Mesenchymal stem cell (in vitro differentiated cells and primary cell): ENCODE data around the gene ZBTB16.

Source experiments
- DNase-seq: peaks from one replicate; pipeline ENCODE4 v3.0.0-alpha.2; 2013
- H2AFZ ChIP-seq: one replicate; pipeline ENCODE4 v1.6.1; 2013; ENCODE audit warnings: low read depth, mild to moderate bottlenecking, control low read depth, inconsistent platforms, low read length, moderate library complexity
- H2AK5ac ChIP-seq: 2 replicates; pipeline ENCODE4 v1.6.1; 2013; ENCODE audit warnings: low read length, moderate library complexity, mild to moderate bottlenecking, inconsistent platforms; ENCODE audit not compliant: severe bottlenecking
- H2BK120ac ChIP-seq: one replicate; pipeline ENCODE4 v1.6.1; 2013; ENCODE audit warnings: low read depth, mild to moderate bottlenecking, inconsistent platforms, low read length, moderate library complexity
- H2BK12ac ChIP-seq, 2 experiments: one replicate each; pipeline ENCODE4 v1.6.1; 2013; ENCODE audit warnings: inconsistent platforms in 2 of 2, low read length in 2 of 2, mild to moderate bottlenecking in 2 of 2, moderate library complexity in 2 of 2, control low read depth in 1 of 2
- H2BK15ac ChIP-seq: one replicate; pipeline ENCODE4 v1.6.1; 2013; ENCODE audit warnings: mild to moderate bottlenecking, low read depth, inconsistent platforms; ENCODE audit not compliant: poor library complexity, severe bottlenecking
- H2BK5ac ChIP-seq: 2 replicates; pipeline ENCODE4 v1.6.1; 2013; ENCODE audit warnings: low read depth, mild to moderate bottlenecking, low read length, control low read depth, inconsistent platforms; ENCODE audit not compliant: poor library complexity, severe bottlenecking
- H3K14ac ChIP-seq, 2 experiments: one replicate each; pipeline ENCODE4 v1.6.1; 2013; ENCODE audit warnings: inconsistent platforms in 2 of 2, low read length in 2 of 2, control low read depth in 1 of 2, mild to moderate bottlenecking in 1 of 2, moderate library complexity in 1 of 2
- H3K18ac ChIP-seq, 2 experiments: one replicate each; pipeline ENCODE4 v1.6.1; 2013; ENCODE audit warnings: inconsistent platforms in 2 of 2, low read length in 2 of 2, control low read depth in 1 of 2, low read depth in 1 of 2, mild to moderate bottlenecking in 1 of 2
- H3K23ac ChIP-seq, 2 experiments: one replicate each; pipeline ENCODE4 v1.6.1; 2013; ENCODE audit warnings: inconsistent platforms in 2 of 2, low read length in 2 of 2, mild to moderate bottlenecking in 2 of 2, moderate library complexity in 2 of 2, control low read depth in 1 of 2
- H3K27ac ChIP-seq: 2 replicates; pipeline ENCODE4 v1.5.1; 2013; ENCODE audit warnings: mild to moderate bottlenecking, moderate library complexity, low read length, control low read depth, inconsistent platforms; ENCODE audit not compliant: poor library complexity, severe bottlenecking
- H3K27me3 ChIP-seq, 2 experiments: 2 replicates each; pipeline versions ENCODE4 v1.6.1 to v1.7.0; 2013; ENCODE audit warnings: low read length in 2 of 2, mild to moderate bottlenecking in 2 of 2, moderate library complexity in 2 of 2, control low read depth in 1 of 2, inconsistent platforms in 1 of 2; ENCODE audit not compliant: control insufficient read depth in 1 of 2, insufficient read depth in 1 of 2
- H3K36me3 ChIP-seq, 2 experiments: 2 replicates each; pipeline versions ENCODE4 v1.6.1 to v1.7.0; 2013; ENCODE audit warnings: low read length in 2 of 2, control low read depth in 1 of 2, inconsistent platforms in 1 of 2, low read depth in 1 of 2, mild to moderate bottlenecking in 1 of 2; ENCODE audit not compliant: insufficient read depth in 2 of 2, control insufficient read depth in 1 of 2
- H3K4ac ChIP-seq, 2 experiments: one replicate each; pipeline ENCODE4 v1.6.1; 2013; ENCODE audit warnings: inconsistent platforms in 2 of 2, low read length in 2 of 2, mild to moderate bottlenecking in 2 of 2, moderate library complexity in 2 of 2, control low read depth in 1 of 2, low read depth in 1 of 2
- H3K4me1 ChIP-seq: 2 replicates; pipeline ENCODE4 v1.6.1; 2013; ENCODE audit warnings: low read depth, low read length, control low read depth; ENCODE audit not compliant: control insufficient read depth, insufficient read depth
- H3K4me2 ChIP-seq: 2 replicates; pipeline ENCODE4 v1.6.1; 2013; ENCODE audit warnings: low read length, mild to moderate bottlenecking, inconsistent platforms; ENCODE audit not compliant: poor library complexity, severe bottlenecking
- H3K4me3 ChIP-seq, 2 experiments: 2 replicates each; pipeline versions ENCODE4 v1.5.1 to v1.7.0; 2013; ENCODE audit warnings: low read length in 2 of 2, mild to moderate bottlenecking in 2 of 2, control low read depth in 1 of 2, low read depth in 1 of 2; ENCODE audit not compliant: insufficient read depth in 1 of 2
- H3K79me1 ChIP-seq: replicated peaks from 2 replicates; pipeline ENCODE4 v1.6.1; 2013; ENCODE audit warnings: mild to moderate bottlenecking, control low read depth, low read length, inconsistent platforms; ENCODE audit not compliant: poor library complexity, severe bottlenecking
- H3K9ac ChIP-seq: 2 replicates; pipeline ENCODE4 v1.7.0; 2013; ENCODE audit warnings: mild to moderate bottlenecking, low read length, moderate library complexity
- H3K9me3 ChIP-seq: 2 replicates; pipeline ENCODE4 v1.7.0; 2013; ENCODE audit warnings: mild to moderate bottlenecking, low read length; ENCODE audit not compliant: control insufficient read depth
- H4K8ac ChIP-seq: one replicate; pipeline ENCODE4 v1.6.1; 2013; ENCODE audit warnings: inconsistent platforms, mild to moderate bottlenecking, low read length, moderate library complexity
- H4K91ac ChIP-seq: one replicate; pipeline ENCODE4 v1.6.1; 2013; ENCODE audit warnings: mild to moderate bottlenecking, low read length, inconsistent platforms
- WGBS: methylation state at CpG from one replicate; pipeline ENCODE4 v1.1.7; 2013; ENCODE audit warnings: mixed read lengths; 5-methylcytosine and 5-hydroxymethylcytosine counted together

ZBTB16 gene

DNA sequence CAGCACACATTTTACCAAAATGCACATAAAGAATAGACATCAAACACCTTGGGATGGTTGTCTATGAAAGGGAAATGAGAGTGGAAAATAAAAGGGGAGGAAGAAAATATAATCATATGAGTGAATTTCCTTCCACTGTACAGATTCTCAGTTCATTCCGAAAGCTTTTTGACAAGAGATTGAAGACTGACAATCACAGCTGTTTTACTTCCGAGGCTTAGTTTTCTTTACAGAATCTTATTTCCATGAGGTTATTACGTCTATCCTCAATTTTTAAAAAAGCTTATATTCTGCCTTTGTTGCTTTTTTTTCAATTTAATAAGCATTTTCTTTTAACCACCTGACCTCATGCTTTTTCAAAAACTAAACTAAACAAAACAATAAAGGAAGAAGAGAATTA is 223.9 kb downstream of the ZBTB16 start:
- no peak overlapping the region for H3K9ac ChIP-seq
- no peak overlapping the region for H3K4me2 ChIP-seq
- H4K8ac ChIP-seq: no peak overlapping the region
- H2AFZ ChIP-seq: no peak overlapping the region
- no peak overlapping the region for H2BK15ac ChIP-seq
- DNase-seq: no peak
- H2BK120ac ChIP-seq: no peak overlapping the region
- H3K14ac ChIP-seq: no peak overlapping the region
- H3K4ac ChIP-seq: no peak overlapping the region
- H3K4me1 ChIP-seq: peaks cover 16% of the 10 kb centered on the region
- no peak overlapping the region for H3K27ac ChIP-seq
- no peak overlapping the region for H2BK5ac ChIP-seq
- H2AK5ac ChIP-seq: no peak overlapping the region
- H3K36me3 ChIP-seq: no peaks in the 10 kb centered on the region
- H3K79me1 ChIP-seq: no peaks in the 10 kb centered on the region
- no peak overlapping the region for H2BK12ac ChIP-seq
- no peaks in the 10 kb centered on the region for H3K9me3 ChIP-seq
- WGBS: 97% methylated on average over 3 of the region's 3 CpGs
- H3K4me3 ChIP-seq: no peak overlapping the region
- H4K91ac ChIP-seq: no peak overlapping the region
- no peak overlapping the region for H3K18ac ChIP-seq
- H3K27me3 ChIP-seq: no peaks in the 10 kb centered on the region
- H3K23ac ChIP-seq: no peak overlapping the region

DNA sequence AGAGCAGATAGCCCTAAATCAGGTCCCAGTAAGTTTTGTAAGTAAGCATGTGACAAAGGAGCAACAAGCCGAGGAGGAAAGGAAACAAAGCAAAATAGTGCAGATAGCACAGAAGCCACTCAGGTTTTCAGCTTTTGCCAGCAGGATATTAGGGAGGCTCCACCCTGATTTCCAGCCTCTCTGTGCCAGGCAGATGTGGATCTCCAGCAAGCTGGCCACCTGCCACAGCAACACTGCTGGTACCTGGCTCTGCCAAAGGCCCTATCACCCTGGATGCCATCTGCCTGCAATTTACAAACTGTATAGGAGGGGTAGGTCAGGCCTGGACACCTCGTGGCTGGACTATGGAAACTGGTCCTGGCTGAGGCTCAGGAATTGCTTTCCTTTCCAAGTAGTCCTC is 224.5 kb downstream of the ZBTB16 start:
- Histone ChIP-seq H3K9me3 (no peaks in the 10 kb centered on the region), H4K91ac (peak overlapping the region; percentile 2), H3K23ac (no peak overlapping the region), H3K18ac (peak overlapping the region; percentile 4 to 77), H2BK15ac (no peak overlapping the region), H2BK120ac (peak overlapping the region; percentile 9), H2AFZ (peak overlapping the region; percentile 31), H3K27me3 (no peaks in the 10 kb centered on the region), H3K4me1 (peaks cover 16% of the 10 kb centered on the region), H3K36me3 (no peaks in the 10 kb centered on the region), H3K4me2 (no peak overlapping the region), H3K14ac (peak overlapping the region in 1 of 2 experiments; percentile 83), H3K4ac (peak overlapping the region; percentile 16 to 72), H3K79me1 (no peaks in the 10 kb centered on the region), H3K27ac (no peak overlapping the region), H2BK5ac (no peak overlapping the region), H3K9ac (peak overlapping the region; percentile 2), H4K8ac (no peak overlapping the region), H2BK12ac (peak overlapping the region in 1 of 2 experiments; percentile 97), H2AK5ac (peak overlapping the region; percentile 6), H3K4me3 (no peak overlapping the region)
- no peak for DNase-seq
- 74% methylated on average over 1 of the region's 2 CpGs for WGBS

- Histone ChIP-seq H4K91ac (no peak overlapping the region), H3K9ac (no peak overlapping the region), H3K27me3 (no peaks in the 10 kb centered on the region), H2BK15ac (no peak overlapping the region), H3K27ac (no peak overlapping the region), H2BK120ac (no peak overlapping the region), H3K4ac (no peak overlapping the region), H2BK5ac (no peak overlapping the region), H2AFZ (no peak overlapping the region), H3K36me3 (no peaks in the 10 kb centered on the region), H3K4me3 (no peak overlapping the region), H3K4me2 (no peak overlapping the region), H3K23ac (no peak overlapping the region), H2BK12ac (no peak overlapping the region), H3K79me1 (no peaks in the 10 kb centered on the region), H3K14ac (no peak overlapping the region), H3K9me3 (no peaks in the 10 kb centered on the region), H4K8ac (no peak overlapping the region), H3K4me1 (peaks cover 16% of the 10 kb centered on the region), H2AK5ac (peak overlapping the region; percentile 3), H3K18ac (no peak overlapping the region)
- no peak for DNase-seq
- WGBS: 96% methylated on average over 6 of the region's 7 CpGs
These were observed 225.4 kb downstream of the ZBTB16 start for GRCh38 chr11:114284914-114285313.

- H3K4ac ChIP-seq: peak overlapping the region in 1 of 2 experiments; percentile 38
- H3K27me3 ChIP-seq: no peaks in the 10 kb centered on the region
- H3K36me3 ChIP-seq: no peaks in the 10 kb centered on the region
- no peak overlapping the region for H2BK5ac ChIP-seq
- peak overlapping the region in 1 of 2 experiments; percentile 29 for H2BK12ac ChIP-seq
- H3K4me3 ChIP-seq: no peak overlapping the region
- H2BK15ac ChIP-seq: no peak overlapping the region
- H3K14ac ChIP-seq: no peak overlapping the region
- no peaks in the 10 kb centered on the region for H3K9me3 ChIP-seq
- no peak overlapping the region for H2AFZ ChIP-seq
- no peak overlapping the region for H3K18ac ChIP-seq
- H3K79me1 ChIP-seq: no peaks in the 10 kb centered on the region
- H3K9ac ChIP-seq: no peak overlapping the region
- no peak overlapping the region for H2BK120ac ChIP-seq
- H4K8ac ChIP-seq: no peak overlapping the region
- H4K91ac ChIP-seq: no peak overlapping the region
- H3K4me1 ChIP-seq: peaks cover 12% of the 10 kb centered on the region
- H3K23ac ChIP-seq: no peak overlapping the region
- H3K4me2 ChIP-seq: no peak overlapping the region
- 46% methylated on average over 2 of the region's 3 CpGs for WGBS
- H2AK5ac ChIP-seq: peak overlapping the region; percentile 62
- DNase-seq: peak; percentile 52
- H3K27ac ChIP-seq: peak overlapping the region; percentile 2
These were observed 226.1 kb downstream of the ZBTB16 start for GRCh38 chr11:114285599-114285998.
